Measurements from ENCODE around the gene MPEG1.

DNA sequence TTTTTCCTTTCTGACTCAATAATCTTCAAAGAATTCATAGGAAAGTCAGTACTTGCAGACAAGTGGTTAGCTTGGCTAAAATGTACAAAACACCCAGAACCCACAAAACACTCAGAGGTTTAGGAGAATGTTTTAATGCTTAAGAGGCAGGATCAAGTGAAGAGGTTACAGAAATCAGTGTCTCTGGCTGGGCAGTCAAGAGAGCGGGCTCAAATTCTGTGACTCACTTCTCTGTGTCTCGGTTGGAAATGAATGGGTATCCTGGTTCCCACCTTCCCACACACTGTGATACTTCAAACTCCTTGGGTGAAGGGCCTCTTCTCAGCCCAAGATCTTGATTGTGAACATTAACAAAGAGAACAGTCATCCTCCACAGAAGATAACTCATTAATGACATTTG is 3.8 kb downstream of the MPEG1 start:
- TF ChIP-seq, protein P1, sequence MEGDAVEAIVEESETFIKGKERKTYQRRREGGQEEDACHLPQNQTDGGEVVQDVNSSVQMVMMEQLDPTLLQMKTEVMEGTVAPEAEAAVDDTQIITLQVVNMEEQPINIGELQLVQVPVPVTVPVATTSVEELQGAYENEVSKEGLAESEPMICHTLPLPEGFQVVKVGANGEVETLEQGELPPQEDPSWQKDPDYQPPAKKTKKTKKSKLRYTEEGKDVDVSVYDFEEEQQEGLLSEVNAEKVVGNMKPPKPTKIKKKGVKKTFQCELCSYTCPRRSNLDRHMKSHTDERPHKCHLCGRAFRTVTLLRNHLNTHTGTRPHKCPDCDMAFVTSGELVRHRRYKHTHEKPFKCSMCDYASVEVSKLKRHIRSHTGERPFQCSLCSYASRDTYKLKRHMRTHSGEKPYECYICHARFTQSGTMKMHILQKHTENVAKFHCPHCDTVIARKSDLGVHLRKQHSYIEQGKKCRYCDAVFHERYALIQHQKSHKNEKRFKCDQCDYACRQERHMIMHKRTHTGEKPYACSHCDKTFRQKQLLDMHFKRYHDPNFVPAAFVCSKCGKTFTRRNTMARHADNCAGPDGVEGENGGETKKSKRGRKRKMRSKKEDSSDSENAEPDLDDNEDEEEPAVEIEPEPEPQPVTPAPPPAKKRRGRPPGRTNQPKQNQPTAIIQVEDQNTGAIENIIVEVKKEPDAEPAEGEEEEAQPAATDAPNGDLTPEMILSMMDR (IDR thresholded peaks at IDR 0.05), result no peak
- TF ChIP-seq POLR2A (IDR thresholded peaks at IDR 0.05), result no peak

All from testis (tissue), 2 donors.